HK-2 (cell line): Measurements from ENCODE around the gene KCNIP1.

Experiments used
- DNase-seq: peaks from one replicate; pipeline ENCODE4 v3.0.0-alpha.2; 2018; ENCODE audit not compliant: unreplicated experiment

KCNIP1 gene

GRCh38 chr5:170563824-170564567, 60.2 kb downstream of the KCNIP1 start:
- no peak for DNase-seq

GRCh38 chr5:170565072-170565471, 61.3 kb downstream of the KCNIP1 start:
- no peak for DNase-seq

- DNase-seq = no peak
Observed at GRCh38 chr5:170569101-170569500, 65.3 kb downstream of the KCNIP1 start.

- DNase-seq = no peak
Observed at GRCh38 chr5:170570476-170570875, 66.7 kb downstream of the KCNIP1 start.

- DNase-seq = peak; percentile 80
Observed at GRCh38 chr5:170571281-170571731, 67.5 kb downstream of the KCNIP1 start.

GRCh38 chr5:170571875-170572852, 68.3 kb downstream of the KCNIP1 start:
- DNase-seq = peak; percentile 35

- DNase-seq = no peak
Observed at GRCh38 chr5:170573114-170573513, 69.3 kb downstream of the KCNIP1 start.

GRCh38 chr5:170573660-170574059, 69.8 kb downstream of the KCNIP1 start:
- DNase-seq = no peak

- DNase-seq = no peak
Observed at GRCh38 chr5:170576602-170577535, 73.0 kb downstream of the KCNIP1 start.

- no peak for DNase-seq
Observed at GRCh38 chr5:170579601-170580000, 75.8 kb downstream of the KCNIP1 start.

- DNase-seq = no peak
Observed at GRCh38 chr5:170581211-170581610, 77.4 kb downstream of the KCNIP1 start.

- DNase-seq = no peak
Observed at GRCh38 chr5:170582644-170583330, 79.0 kb downstream of the KCNIP1 start.

- DNase-seq = no peak
Observed at GRCh38 chr5:170584003-170584402, 80.2 kb downstream of the KCNIP1 start.

- DNase-seq = no peak
Observed at GRCh38 chr5:170584450-170585058, 80.7 kb downstream of the KCNIP1 start.

- no peak for DNase-seq
Observed at GRCh38 chr5:170585273-170585948, 81.6 kb downstream of the KCNIP1 start.

GRCh38 chr5:170587808-170588207, 84.0 kb downstream of the KCNIP1 start:
- DNase-seq = no peak

- no peak for DNase-seq
Observed at GRCh38 chr5:170589643-170590042, 85.8 kb downstream of the KCNIP1 start.

GRCh38 chr5:170590566-170590965, 86.7 kb downstream of the KCNIP1 start:
- no peak for DNase-seq

- no peak for DNase-seq
Observed at GRCh38 chr5:170591054-170591453, 87.2 kb downstream of the KCNIP1 start.

- DNase-seq = no peak
Observed at GRCh38 chr5:170596482-170597044, 92.7 kb downstream of the KCNIP1 start.
